Measurements from ENCODE around the gene DTYMK.

DNA sequence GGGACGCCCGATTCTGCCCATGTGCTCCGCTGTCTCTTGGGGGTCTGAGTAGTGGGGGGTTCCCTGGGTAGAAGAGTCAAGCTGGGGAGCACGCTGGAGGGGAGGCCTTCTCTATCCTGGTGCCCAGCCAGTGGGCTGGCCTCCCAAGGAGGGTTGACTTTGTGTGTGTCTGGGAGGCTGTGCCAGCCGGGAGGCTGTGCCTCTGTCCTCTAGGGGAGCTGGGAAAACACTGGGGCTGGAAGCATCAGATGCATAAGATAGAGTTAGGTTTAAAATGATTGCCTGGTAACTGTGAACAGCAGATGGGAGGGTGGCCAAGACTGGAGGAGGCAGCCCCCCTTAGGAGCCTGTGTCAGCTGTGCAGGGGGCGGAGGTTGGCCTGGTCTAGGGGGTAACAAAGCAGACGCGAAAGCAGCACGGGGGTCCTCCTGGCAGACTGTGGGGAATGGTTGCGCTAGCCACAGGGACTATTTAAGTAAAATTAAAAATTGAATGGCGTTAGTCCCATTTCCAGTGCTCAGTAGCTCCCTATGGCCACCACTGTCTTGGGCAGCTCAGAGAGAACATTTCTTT is 16.5 kb upstream of the DTYMK start:
- TF ChIP-seq, protein P1, sequence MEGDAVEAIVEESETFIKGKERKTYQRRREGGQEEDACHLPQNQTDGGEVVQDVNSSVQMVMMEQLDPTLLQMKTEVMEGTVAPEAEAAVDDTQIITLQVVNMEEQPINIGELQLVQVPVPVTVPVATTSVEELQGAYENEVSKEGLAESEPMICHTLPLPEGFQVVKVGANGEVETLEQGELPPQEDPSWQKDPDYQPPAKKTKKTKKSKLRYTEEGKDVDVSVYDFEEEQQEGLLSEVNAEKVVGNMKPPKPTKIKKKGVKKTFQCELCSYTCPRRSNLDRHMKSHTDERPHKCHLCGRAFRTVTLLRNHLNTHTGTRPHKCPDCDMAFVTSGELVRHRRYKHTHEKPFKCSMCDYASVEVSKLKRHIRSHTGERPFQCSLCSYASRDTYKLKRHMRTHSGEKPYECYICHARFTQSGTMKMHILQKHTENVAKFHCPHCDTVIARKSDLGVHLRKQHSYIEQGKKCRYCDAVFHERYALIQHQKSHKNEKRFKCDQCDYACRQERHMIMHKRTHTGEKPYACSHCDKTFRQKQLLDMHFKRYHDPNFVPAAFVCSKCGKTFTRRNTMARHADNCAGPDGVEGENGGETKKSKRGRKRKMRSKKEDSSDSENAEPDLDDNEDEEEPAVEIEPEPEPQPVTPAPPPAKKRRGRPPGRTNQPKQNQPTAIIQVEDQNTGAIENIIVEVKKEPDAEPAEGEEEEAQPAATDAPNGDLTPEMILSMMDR (IDR thresholded peaks at IDR 0.05 in 8 of 11, conservative IDR thresholded peaks at IDR 0.05 in 3 of 11): no peak
- TF ChIP-seq POLR2A (IDR thresholded peaks at IDR 0.05) (no peak), POLR2AphosphoS5 (IDR thresholded peaks at IDR 0.05) (no peak)

All from spleen (tissue), 7 donors.